A204.1 (cell line): ENCODE measurements around the gene HID1.
"Not testable (repeated sequence)": the region's sequence is repeated elsewhere in the genome, so short reads cannot be mapped to it uniquely, and the experiment has no call there.

Experiments used
- FAIRE-seq: peaks from 2 replicates; lab custom pipeline; 2012; peaks lifted over from hg19 to GRCh38; lab: Jason Lieb, UNC

HID1 gene

GRCh38 chr17:75001915-75002843 is 29.6 kb upstream of the HID1 start:
- FAIRE-seq, result no peak

- FAIRE-seq, result no peak
These were observed 27.0 kb upstream of the HID1 start for GRCh38 chr17:74999523-74999922.

GRCh38 chr17:74998783-74999182 is 26.2 kb upstream of the HID1 start:
- FAIRE-seq, result no peak

- FAIRE-seq, result no peak
These were observed 23.3 kb upstream of the HID1 start for GRCh38 chr17:74995847-74996246.

GRCh38 chr17:74994440-74994839 is 21.9 kb upstream of the HID1 start:
- no peak for FAIRE-seq

- FAIRE-seq, result no peak
These were observed 19.7 kb upstream of the HID1 start for GRCh38 chr17:74992223-74992622.

GRCh38 chr17:74990581-74991105 is 18.1 kb upstream of the HID1 start:
- FAIRE-seq, result no peak

- FAIRE-seq, result no peak
These were observed 15.6 kb upstream of the HID1 start for GRCh38 chr17:74987909-74988711.

- peak; percentile 11 for FAIRE-seq
These were observed 14.9 kb upstream of the HID1 start, which contains the start of gene CDR2L for GRCh38 chr17:74987418-74987908. Gene CDR2L, plus strand, starts transcription at chr17:74987632. Its CDS starts 412 bp downstream, at chr17:74988044.

GRCh38 chr17:74986206-74986576 is 13.6 kb upstream of the HID1 start:
- no peak for FAIRE-seq

- not testable (repeated sequence) for FAIRE-seq
These were observed 10.2 kb upstream of the HID1 start for GRCh38 chr17:74982663-74983313.

- no peak for FAIRE-seq
These were observed 9.6 kb upstream of the HID1 start for GRCh38 chr17:74981979-74982662.

GRCh38 chr17:74981318-74981978 is 8.9 kb upstream of the HID1 start:
- FAIRE-seq, result no peak

GRCh38 chr17:74979408-74980146 is 7.0 kb upstream of the HID1 start:
- no peak for FAIRE-seq

GRCh38 chr17:74978240-74978639 is 5.7 kb upstream of the HID1 start:
- FAIRE-seq, result no peak

- no peak for FAIRE-seq
These were observed 5.2 kb upstream of the HID1 start for GRCh38 chr17:74977802-74978201.

- FAIRE-seq, result no peak
These were observed 3.4 kb upstream of the HID1 start for GRCh38 chr17:74975943-74976342.

- FAIRE-seq, result no peak
These were observed 392 bp upstream of the HID1 start for GRCh38 chr17:74972973-74973328.

GRCh38 chr17:74971842-74972106 is 785 bp downstream of the HID1 start:
- FAIRE-seq, result no peak

- FAIRE-seq, result no peak
These were observed 1.3 kb downstream of the HID1 start for GRCh38 chr17:74971069-74971841.
